Spleen (tissue), 7 donors: ENCODE data around the gene ZNF329.

Experiments
- POLR2AphosphoS5 ChIP-seq, 3 donors: sonication (generic); formaldehyde crosslinking; IDR thresholded peaks; one replicate each; pipeline ENCODE4 v1.5.1; 2017; ENCODE audit warnings: antibody characterized with exemption in 3 of 3
- TF ChIP-seq, protein P1 (sequence below), 11 experiments: fragments of 200-600 bp in 7 of 11; fragments of 450-650 bp in 4 of 11; sonication (generic) in 4 of 11; IDR thresholded peaks in 8 of 11; conservative IDR thresholded peaks in 3 of 11; 1 replicate in 7 of 11; 2 replicates in 4 of 11; pipeline versions ENCODE4 v1.4.0 to v1.8.0; 2016 to 2021; ENCODE audit warnings: antibody characterized with exemption in 11 of 11, inconsistent platforms in 4 of 11, mild to moderate bottlenecking in 1 of 11
- donor health status: DM: no; HTN: no; CAD: no; lungs with moderate emphysema.
- donor health status: DM: no; HTN: no; CAD: no.
- donor health status: DM: no; HTN: no; CAD: no.

DNA sequence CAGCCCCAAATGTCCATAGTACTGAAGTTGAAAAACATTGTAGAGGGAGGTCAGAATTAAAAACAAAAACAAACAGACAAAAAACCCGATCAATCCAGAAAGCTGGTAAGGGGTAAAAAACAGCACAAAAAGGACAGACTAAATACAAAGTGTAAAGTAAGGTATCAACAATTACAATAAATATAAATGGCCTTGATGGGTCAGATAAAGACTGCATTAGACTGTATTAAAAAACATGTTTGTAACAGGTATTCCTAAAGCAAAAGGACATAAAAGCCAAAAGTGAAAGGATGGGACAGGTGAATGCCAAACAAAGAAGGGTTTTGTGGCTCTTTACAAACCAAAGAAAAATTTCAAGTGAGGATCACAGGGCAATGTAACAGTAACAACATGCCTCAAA, 16.3 kb downstream of the ZNF329 start:
- TF ChIP-seq, protein P1, sequence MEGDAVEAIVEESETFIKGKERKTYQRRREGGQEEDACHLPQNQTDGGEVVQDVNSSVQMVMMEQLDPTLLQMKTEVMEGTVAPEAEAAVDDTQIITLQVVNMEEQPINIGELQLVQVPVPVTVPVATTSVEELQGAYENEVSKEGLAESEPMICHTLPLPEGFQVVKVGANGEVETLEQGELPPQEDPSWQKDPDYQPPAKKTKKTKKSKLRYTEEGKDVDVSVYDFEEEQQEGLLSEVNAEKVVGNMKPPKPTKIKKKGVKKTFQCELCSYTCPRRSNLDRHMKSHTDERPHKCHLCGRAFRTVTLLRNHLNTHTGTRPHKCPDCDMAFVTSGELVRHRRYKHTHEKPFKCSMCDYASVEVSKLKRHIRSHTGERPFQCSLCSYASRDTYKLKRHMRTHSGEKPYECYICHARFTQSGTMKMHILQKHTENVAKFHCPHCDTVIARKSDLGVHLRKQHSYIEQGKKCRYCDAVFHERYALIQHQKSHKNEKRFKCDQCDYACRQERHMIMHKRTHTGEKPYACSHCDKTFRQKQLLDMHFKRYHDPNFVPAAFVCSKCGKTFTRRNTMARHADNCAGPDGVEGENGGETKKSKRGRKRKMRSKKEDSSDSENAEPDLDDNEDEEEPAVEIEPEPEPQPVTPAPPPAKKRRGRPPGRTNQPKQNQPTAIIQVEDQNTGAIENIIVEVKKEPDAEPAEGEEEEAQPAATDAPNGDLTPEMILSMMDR (IDR thresholded peaks at IDR 0.05 in 8 of 11, conservative IDR thresholded peaks at IDR 0.05 in 3 of 11), result no peak
- no peak for TF ChIP-seq POLR2AphosphoS5 (IDR thresholded peaks at IDR 0.05)
